Ishikawa (cell line): Measurements from ENCODE around the gene MGST1.

Experiments used
- FOXM1 ChIP-seq: IDR thresholded peaks from 2 replicates; pipeline ENCODE4 v1.6.1; 2012; ENCODE audit warnings: low read depth, borderline replicate concordance
- REST ChIP-seq: IDR thresholded peaks from 2 replicates; pipeline ENCODE4 v1.6.1; 2012; ENCODE audit warnings: low read depth, mild to moderate bottlenecking

- TF ChIP-seq FOXM1 = no peak
- no peak for TF ChIP-seq REST
Measured at GRCh38 chr12:16345105-16345504, 2.3 kb upstream of the MGST1 start.
